Lower leg skin (tissue), 3 donors: ENCODE results near the gene VIT.

ENCODE experiments used
- CTCF ChIP-seq, 3 donors: fragments of 450-650 bp; IDR thresholded peaks; one replicate each; pipeline ENCODE4 v1.5.1; 2016; ENCODE audit warnings: antibody characterized with exemption in 3 of 3, mild to moderate bottlenecking in 3 of 3, moderate library complexity in 2 of 3
- POLR2A ChIP-seq, 2 donors: fragments of 450-650 bp; IDR thresholded peaks; one replicate each; pipeline ENCODE4 v1.6.1; 2016 to 2017; ENCODE audit warnings: antibody characterized with exemption in 2 of 2, mild to moderate bottlenecking in 1 of 2, moderate library complexity in 1 of 2

GRCh38 chr2:36653155-36653554, 43.4 kb upstream of the VIT start:
- TF ChIP-seq POLR2A (IDR thresholded peaks at IDR 0.05) (no peak), CTCF (IDR thresholded peaks at IDR 0.05) (no peak)
